Testis (tissue), 2 donors: Measurements from ENCODE around the gene CYB5R3.
A peak's percentile ranks its signal among the peaks of the same experiment; 100 is the strongest.

Experiments used
- POLR2A ChIP-seq: fragments of 450-650 bp; IDR thresholded peaks from one replicate; pipeline ENCODE4 v1.6.1; 2017; ENCODE audit warnings: antibody characterized with exemption, mild to moderate bottlenecking, moderate library complexity
- TF ChIP-seq, protein P1 (sequence below), 3 experiments: fragments of 450-650 bp in 2 of 3; fragments of 200-600 bp in 1 of 3; sonication (generic) in 1 of 3; IDR thresholded peaks; one replicate each; pipeline ENCODE4 v1.5.1; 2016 to 2019; ENCODE audit warnings: antibody characterized with exemption in 3 of 3, mild to moderate bottlenecking in 2 of 3, moderate library complexity in 1 of 3

- TF ChIP-seq, protein P1, sequence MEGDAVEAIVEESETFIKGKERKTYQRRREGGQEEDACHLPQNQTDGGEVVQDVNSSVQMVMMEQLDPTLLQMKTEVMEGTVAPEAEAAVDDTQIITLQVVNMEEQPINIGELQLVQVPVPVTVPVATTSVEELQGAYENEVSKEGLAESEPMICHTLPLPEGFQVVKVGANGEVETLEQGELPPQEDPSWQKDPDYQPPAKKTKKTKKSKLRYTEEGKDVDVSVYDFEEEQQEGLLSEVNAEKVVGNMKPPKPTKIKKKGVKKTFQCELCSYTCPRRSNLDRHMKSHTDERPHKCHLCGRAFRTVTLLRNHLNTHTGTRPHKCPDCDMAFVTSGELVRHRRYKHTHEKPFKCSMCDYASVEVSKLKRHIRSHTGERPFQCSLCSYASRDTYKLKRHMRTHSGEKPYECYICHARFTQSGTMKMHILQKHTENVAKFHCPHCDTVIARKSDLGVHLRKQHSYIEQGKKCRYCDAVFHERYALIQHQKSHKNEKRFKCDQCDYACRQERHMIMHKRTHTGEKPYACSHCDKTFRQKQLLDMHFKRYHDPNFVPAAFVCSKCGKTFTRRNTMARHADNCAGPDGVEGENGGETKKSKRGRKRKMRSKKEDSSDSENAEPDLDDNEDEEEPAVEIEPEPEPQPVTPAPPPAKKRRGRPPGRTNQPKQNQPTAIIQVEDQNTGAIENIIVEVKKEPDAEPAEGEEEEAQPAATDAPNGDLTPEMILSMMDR (IDR thresholded peaks at IDR 0.05): peak in 2 of 3 experiments; percentile 35 to 52
- TF ChIP-seq POLR2A: peak; percentile 57
Observed at GRCh38 chr22:42614312-42615091, 34.7 kb downstream of the CYB5R3 start, which contains the start of gene POLDIP3.
